EL (cell line): Measurements from ENCODE around the gene SPDYE17.
"Not testable (repeated sequence)": the region's sequence is repeated elsewhere in the genome, so short reads cannot be mapped to it uniquely, and the experiment has no call there.

Source experiments
- DNase-seq: peaks from one replicate; pipeline ENCODE4 v3.0.0-alpha.2; 2016

The SPDYE17 gene

GRCh38 chr7:77032261-77032660 lies at the start of gene SPDYE17:
Gene SPDYE17, minus strand, starts transcription at chr7:77032361. Its CDS starts 1,791 bp downstream, at chr7:77030570.
- not testable (repeated sequence) for DNase-seq

GRCh38 chr7:77080236-77080635 lies 48.1 kb upstream of the SPDYE17 start:
- DNase-seq: not testable (repeated sequence)

GRCh38 chr7:77079624-77080023 lies 47.5 kb upstream of the SPDYE17 start:
- not testable (repeated sequence) for DNase-seq

- DNase-seq: not testable (repeated sequence)
Observed at GRCh38 chr7:77079112-77079511, 47.0 kb upstream of the SPDYE17 start.

GRCh38 chr7:77077060-77077459 lies 44.9 kb upstream of the SPDYE17 start:
- not testable (repeated sequence) for DNase-seq

- peak; percentile 1 for DNase-seq
Observed at GRCh38 chr7:77074786-77075396, 42.7 kb upstream of the SPDYE17 start.

- DNase-seq: not testable (repeated sequence)
Observed at GRCh38 chr7:77071108-77071507, 38.9 kb upstream of the SPDYE17 start.

- DNase-seq: not testable (repeated sequence)
Observed at GRCh38 chr7:77065869-77066268, 33.7 kb upstream of the SPDYE17 start.

- DNase-seq: not testable (repeated sequence)
Observed at GRCh38 chr7:77063732-77064131, 31.6 kb upstream of the SPDYE17 start.

GRCh38 chr7:77062557-77062956 lies 30.4 kb upstream of the SPDYE17 start, which contains the start of gene SPDYE18:
Gene SPDYE18, minus strand, starts transcription at chr7:77062558. Its CDS starts 2,046 bp downstream, at chr7:77060512.
- not testable (repeated sequence) for DNase-seq

GRCh38 chr7:77026349-77026748 lies 5.8 kb downstream of the SPDYE17 start:
- DNase-seq: not testable (repeated sequence)

GRCh38 chr7:77010074-77010680 lies 22.0 kb downstream of the SPDYE17 start:
- DNase-seq: not testable (repeated sequence)

GRCh38 chr7:77008000-77008399 lies 24.2 kb downstream of the SPDYE17 start:
- not testable (repeated sequence) for DNase-seq

- not testable (repeated sequence) for DNase-seq
Observed at GRCh38 chr7:77006127-77007110, 25.7 kb downstream of the SPDYE17 start.

- DNase-seq: not testable (repeated sequence)
Observed at GRCh38 chr7:77005461-77006057, 26.6 kb downstream of the SPDYE17 start.

- not testable (repeated sequence) for DNase-seq
Observed at GRCh38 chr7:77004151-77004550, 28.0 kb downstream of the SPDYE17 start.

- DNase-seq: not testable (repeated sequence)
Observed at GRCh38 chr7:77003241-77003640, 28.9 kb downstream of the SPDYE17 start.

GRCh38 chr7:77002678-77003233 lies 29.4 kb downstream of the SPDYE17 start:
- not testable (repeated sequence) for DNase-seq

GRCh38 chr7:77002104-77002503 lies 30.1 kb downstream of the SPDYE17 start:
- not testable (repeated sequence) for DNase-seq

GRCh38 chr7:76999474-77000107 lies 32.6 kb downstream of the SPDYE17 start:
- not testable (repeated sequence) for DNase-seq

- DNase-seq: not testable (repeated sequence)
Observed at GRCh38 chr7:76998764-76999450, 33.3 kb downstream of the SPDYE17 start.
